GM18505 (cell line): Measurements from ENCODE around the gene TNS4.

ENCODE experiments used
- ATAC-seq: cut with Tn5 transposase; IDR thresholded peaks from one replicate; pipeline ENCODE4 v1.9.1; 2021; ENCODE audit not compliant: unreplicated experiment
- POLR2A ChIP-seq: IDR thresholded peaks from 4 replicates; pipeline ENCODE4 v1.6.1; 2011; ENCODE audit warnings: borderline replicate concordance; ENCODE audit not compliant: insufficient read depth, insufficient read length; ENCODE audit errors: extremely low read depth

Gene TNS4

GRCh38 chr17:40517286-40517662, 15.9 kb upstream of the TNS4 start:
- ATAC-seq = no peak
- TF ChIP-seq POLR2A = no peak

- peak; percentile 47 for ATAC-seq
- TF ChIP-seq POLR2A = no peak
These were observed 15.3 kb upstream of the TNS4 start for GRCh38 chr17:40516581-40517285.

GRCh38 chr17:40515491-40516041, 14.1 kb upstream of the TNS4 start:
- TF ChIP-seq POLR2A = no peak
- ATAC-seq = no peak

- TF ChIP-seq POLR2A = no peak
- ATAC-seq = no peak
These were observed 13.6 kb upstream of the TNS4 start for GRCh38 chr17:40515011-40515410.

- no peak for ATAC-seq
- no peak for TF ChIP-seq POLR2A
These were observed 12.8 kb upstream of the TNS4 start for GRCh38 chr17:40514013-40514875.

- TF ChIP-seq POLR2A = no peak
- ATAC-seq = no peak
These were observed 10.3 kb upstream of the TNS4 start for GRCh38 chr17:40511667-40512220.

- no peak for ATAC-seq
- no peak for TF ChIP-seq POLR2A
These were observed 9.7 kb upstream of the TNS4 start for GRCh38 chr17:40511136-40511535.

- ATAC-seq = no peak
- TF ChIP-seq POLR2A = no peak
These were observed 8.9 kb upstream of the TNS4 start for GRCh38 chr17:40510328-40510648.

- ATAC-seq = no peak
- TF ChIP-seq POLR2A = no peak
These were observed 8.4 kb upstream of the TNS4 start for GRCh38 chr17:40509626-40510327.

GRCh38 chr17:40506786-40507185, 5.4 kb upstream of the TNS4 start:
- ATAC-seq = no peak
- TF ChIP-seq POLR2A = no peak

GRCh38 chr17:40503154-40503553, 1.7 kb upstream of the TNS4 start:
- no peak for ATAC-seq
- TF ChIP-seq POLR2A = no peak

- ATAC-seq = no peak
These were observed 1.3 kb upstream of the TNS4 start for GRCh38 chr17:40502716-40503115.

GRCh38 chr17:40500709-40501108, 714 bp downstream of the TNS4 start:
- no peak for ATAC-seq
- no peak for TF ChIP-seq POLR2A

More at GRCh38 chr17:40502716-40503115, 1.3 kb upstream of the TNS4 start:
- no peak for TF ChIP-seq POLR2A
